ENCODE data around the gene CTAGE1.
"Not testable (repeated sequence)": the region's sequence is repeated elsewhere in the genome, so short reads cannot be mapped to it uniquely, and the experiment has no call there.

Gene CTAGE1, protein sequence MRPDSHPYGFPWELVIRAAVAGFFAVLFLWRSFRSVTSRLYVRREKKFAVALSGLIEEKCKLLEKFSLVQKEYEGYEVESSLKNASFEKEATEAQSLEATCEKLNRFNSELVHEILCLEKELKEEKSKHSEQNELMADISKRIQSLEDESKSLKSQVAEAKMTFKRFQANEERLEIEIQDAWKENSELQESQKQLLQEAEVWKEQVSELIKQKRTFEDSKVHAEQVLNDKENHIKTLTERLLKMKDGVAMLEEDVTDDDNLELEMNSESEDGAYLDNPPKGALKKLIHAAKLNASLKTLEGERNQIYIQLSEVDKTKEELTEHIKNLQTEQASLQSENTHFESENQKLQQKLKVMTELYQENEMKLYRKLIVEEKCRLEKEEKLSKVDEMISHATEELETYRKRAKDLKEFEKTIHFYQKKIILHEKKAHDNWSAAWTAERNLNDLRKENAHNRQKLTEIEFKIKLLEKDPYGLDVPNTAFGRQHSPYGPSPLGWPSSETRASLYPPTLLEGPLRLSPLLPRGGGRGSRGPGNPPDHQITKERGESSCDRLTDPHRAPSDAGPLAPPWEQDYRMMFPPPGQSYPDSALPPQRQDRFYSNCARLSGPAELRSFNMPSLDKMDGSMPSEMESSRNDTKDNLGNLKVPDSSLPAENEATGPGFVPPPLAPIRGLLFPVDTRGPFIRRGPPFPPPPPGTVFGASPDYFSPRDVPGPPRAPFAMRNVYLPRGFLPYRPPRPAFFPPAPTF

GRCh38 chr18:22417496-22418188, at the start of gene CTAGE1:
Gene CTAGE1 (minus strand): TSS chr18:22417915. CDS start chr18:22417811, 104 bp downstream.
- no peak for DNase-seq

DNA sequence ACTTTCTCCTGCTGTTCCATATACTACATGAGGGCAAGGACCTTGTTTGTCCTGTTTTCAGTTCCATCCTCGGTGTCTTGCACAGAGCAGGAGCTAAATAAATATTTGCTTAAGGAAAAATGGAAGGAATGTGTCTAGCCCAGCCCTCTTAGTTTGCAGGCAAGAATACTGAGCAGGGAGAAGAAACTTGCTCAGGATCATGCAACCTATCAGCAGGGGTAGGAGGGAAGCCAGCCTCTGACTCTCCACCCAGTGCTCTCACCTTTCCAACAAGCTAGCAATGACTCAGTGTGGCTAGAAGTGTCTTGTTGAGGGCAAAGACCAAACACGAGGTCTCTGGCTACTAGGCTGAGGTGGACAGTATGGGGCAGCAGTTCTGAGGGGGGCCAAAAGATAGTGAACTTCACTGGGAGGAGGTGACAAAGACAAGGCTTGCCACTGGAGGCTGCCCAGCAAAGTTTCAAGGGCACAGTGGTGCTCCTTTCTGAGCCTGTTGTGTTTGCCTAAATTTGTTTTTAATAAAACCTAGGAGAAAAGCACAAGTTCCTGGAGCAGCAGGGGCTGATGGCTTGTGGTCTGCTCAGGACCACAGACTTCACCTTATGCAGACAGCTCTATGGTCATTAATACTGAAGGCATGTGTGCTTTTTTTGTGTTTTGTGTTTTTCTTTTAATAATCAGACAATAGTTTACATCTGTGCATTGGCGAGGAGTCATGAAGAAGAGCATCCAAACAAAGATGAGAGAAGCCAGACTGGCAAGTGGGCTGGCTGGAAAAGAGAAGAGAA, 49.1 kb upstream of the CTAGE1 start:
- no peak for DNase-seq

DNA sequence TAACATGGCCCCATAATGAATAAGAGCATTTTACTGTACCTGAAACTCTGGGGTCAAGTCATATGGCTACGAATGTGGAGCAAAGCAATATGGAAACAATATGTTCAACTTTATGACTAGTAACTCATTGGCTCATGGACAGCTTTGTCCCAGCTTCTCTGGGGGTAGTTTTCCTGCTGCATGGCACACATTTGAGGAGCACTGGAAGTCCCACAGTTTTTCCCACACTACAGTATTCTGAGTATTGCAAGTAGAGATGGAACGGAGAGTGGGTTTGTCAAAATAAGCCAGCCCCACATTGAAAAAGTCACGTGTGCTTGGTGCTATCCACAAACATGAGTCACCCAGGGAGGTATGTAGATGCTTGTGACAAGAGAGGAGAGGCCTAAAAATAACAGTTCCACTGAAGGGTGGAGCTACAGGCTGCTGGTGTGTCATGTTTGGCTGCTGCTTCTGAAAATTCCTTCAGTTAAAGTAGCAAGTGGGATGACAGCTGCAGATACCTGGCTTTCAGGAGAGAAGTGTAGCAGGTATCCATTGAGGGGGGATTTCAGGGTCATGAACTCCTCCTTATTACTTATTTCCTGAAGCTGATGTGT, 48.2 kb upstream of the CTAGE1 start:
- no peak for DNase-seq

GRCh38 chr18:22463076-22463475, 45.4 kb upstream of the CTAGE1 start:
- no peak for DNase-seq

- DNase-seq: no peak
These were observed 41.8 kb upstream of the CTAGE1 start for GRCh38 chr18:22459491-22459890.

DNA sequence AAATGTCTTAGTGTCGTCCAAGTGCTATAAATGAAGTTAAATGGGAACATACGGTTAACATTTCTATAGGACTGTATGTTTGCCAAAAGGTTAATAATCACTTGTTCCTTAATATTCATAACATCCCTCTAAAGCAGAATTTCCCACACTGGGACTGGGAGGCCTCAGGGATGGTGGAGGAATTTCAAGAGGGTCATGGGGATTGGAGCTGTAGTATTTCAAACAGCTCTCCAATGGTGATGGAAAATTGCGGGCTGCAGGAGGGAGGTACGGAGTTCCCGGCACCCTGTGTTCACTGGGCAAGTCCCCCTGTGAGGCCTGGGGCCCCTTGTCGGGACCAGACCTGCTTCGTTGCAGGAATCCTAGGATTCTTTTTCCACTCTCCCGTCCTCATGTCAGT, 39.8 kb upstream of the CTAGE1 start:
- DNase-seq: no peak

GRCh38 chr18:22456547-22456946, 38.8 kb upstream of the CTAGE1 start:
- no peak for DNase-seq

DNA sequence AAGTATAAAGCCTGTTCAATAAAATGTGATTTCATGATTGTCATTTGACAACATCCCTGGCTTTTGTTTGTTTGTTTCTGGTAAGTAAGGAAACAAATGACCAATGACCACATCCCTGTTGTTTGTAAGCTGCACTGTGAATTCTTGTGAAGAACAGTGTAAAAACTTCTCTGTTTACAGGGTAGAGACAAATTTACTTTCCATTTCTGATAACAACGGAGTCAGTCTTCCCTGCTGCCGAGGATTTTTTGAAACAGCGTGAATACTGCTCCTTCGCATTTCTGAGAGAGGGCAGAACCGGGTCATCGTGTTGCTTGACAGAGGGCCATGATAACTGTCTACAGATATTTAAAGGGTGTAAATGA, 38.4 kb upstream of the CTAGE1 start:
- no peak for DNase-seq

DNA sequence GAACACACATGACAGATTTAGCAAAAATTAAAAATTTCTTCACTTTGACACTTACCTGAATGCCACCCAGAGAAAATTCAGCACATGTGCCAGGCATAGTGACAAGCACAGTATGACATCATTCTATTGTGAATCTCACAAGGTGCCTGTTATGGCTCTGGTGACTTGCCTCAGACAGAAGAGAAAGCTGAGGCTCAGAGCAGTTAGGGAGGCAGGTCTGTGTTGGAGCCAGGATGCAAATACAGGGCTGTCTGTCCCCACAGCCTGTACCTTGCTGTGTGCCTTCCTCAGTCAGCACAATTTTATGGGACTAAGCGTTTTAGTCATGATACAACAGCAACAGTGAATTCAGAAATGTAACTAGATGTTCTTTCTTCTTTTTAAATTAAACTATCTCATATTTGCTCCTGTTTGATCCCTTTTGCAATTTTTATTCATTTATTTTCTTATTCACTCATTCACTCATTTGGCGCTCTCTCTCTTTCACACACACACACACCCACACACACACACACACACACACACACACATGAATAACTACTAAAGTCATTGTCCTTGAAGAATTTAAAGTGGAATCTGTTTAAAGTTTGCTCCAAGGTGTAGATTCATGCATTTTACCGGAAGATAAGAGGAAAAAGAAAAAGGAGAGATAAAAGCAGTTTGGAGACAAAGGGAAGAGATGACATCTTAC, 37.9 kb upstream of the CTAGE1 start:
- no peak for DNase-seq

- DNase-seq: no peak
These were observed 35.6 kb upstream of the CTAGE1 start for GRCh38 chr18:22453315-22453714.

DNA sequence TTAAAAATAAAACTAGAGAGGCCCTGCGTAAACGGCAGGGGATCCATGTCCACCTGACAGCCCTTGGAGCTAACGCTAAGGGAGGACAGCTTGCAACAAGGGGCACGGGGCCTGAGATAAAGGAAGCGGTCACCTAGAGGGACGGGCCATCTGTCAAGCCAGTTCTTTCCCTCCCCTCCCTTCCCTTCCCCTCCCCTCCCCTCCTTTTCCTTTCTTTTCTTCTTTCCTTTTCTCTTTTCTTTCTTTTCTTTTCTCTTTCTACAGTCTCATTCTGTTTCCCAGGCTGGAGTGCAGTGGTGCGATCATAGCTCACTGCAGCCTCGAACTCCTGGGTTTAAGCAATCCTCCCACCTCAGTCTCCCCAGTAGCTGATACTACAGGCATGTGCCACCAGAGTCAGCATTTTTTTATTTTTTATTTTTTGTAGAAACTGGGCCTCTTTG, 34.5 kb upstream of the CTAGE1 start:
- DNase-seq: no peak

DNA sequence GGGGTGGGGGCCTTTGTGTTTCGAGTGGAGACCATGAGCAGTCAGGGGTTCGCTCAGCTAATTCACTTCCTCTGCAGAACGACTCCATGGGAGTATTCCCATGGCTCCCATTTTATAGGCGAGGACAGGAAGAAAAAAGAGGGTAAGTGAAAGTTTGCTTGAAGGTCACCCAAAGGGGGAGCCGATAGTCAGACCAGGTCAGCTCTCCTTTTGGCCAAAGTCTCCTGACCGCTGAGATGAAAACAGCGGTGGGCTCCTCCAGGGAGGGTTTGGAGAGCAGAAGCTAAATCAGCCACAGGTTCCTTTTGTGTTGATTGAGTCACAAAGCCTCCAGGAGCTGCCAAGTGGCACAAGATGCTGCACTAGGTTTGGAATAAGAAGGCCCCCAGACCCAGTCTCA, 34.1 kb upstream of the CTAGE1 start:
- no peak for DNase-seq

GRCh38 chr18:22450766-22451165, 33.1 kb upstream of the CTAGE1 start:
- not testable (repeated sequence) for DNase-seq

DNA sequence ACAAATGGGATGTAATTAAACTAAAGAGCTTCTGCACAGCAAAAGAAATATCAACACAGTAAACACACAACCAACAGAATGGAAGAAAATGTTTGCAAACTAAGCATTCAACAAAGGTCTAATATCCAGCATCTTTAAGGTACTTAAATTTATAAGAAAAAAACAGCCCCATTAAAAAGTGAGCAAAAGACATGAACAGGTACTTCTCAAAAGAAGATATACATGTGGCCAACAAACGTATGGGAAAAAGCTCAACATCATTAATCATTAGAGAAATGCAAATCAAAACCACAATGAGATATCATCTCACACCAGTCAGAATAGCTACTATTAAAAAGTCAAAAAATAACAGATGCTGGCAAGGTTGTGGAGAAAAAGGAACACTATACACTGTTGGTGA, 32.6 kb upstream of the CTAGE1 start:
- DNase-seq: not testable (repeated sequence)

DNA sequence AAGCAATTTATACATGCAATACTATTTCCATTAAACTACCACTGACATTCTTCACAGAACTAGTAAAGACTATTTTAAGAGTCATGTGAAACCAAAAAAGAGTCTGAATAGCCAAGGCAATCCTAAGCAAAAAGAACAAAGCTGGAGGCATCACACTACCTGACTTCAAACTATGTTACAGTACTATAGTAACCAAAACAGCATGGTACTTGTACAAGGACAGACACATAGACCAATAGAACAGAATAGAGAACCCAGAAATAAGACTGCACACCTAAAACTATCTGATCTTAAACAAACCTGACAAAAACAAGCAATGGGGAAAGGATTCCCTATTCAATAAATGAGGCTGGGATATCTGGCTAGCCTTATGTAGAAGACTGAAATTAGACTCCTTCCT, 32.0 kb upstream of the CTAGE1 start:
- not testable (repeated sequence) for DNase-seq

- no peak for DNase-seq
These were observed 30.5 kb upstream of the CTAGE1 start for GRCh38 chr18:22448238-22448637.

- DNase-seq: no peak
These were observed 30.1 kb upstream of the CTAGE1 start for GRCh38 chr18:22447792-22448191.

- no peak for DNase-seq
These were observed 29.2 kb upstream of the CTAGE1 start for GRCh38 chr18:22446911-22447310.

GRCh38 chr18:22446325-22446724, 28.6 kb upstream of the CTAGE1 start:
- DNase-seq: no peak

GRCh38 chr18:22441638-22442037, 23.9 kb upstream of the CTAGE1 start:
- DNase-seq: no peak

GRCh38 chr18:22439447-22439846, 21.7 kb upstream of the CTAGE1 start:
- DNase-seq: no peak

- DNase-seq: no peak
These were observed 18.4 kb upstream of the CTAGE1 start for GRCh38 chr18:22436136-22436535.
